Measurements from ENCODE around the gene USP4.

USP4 gene

DNA sequence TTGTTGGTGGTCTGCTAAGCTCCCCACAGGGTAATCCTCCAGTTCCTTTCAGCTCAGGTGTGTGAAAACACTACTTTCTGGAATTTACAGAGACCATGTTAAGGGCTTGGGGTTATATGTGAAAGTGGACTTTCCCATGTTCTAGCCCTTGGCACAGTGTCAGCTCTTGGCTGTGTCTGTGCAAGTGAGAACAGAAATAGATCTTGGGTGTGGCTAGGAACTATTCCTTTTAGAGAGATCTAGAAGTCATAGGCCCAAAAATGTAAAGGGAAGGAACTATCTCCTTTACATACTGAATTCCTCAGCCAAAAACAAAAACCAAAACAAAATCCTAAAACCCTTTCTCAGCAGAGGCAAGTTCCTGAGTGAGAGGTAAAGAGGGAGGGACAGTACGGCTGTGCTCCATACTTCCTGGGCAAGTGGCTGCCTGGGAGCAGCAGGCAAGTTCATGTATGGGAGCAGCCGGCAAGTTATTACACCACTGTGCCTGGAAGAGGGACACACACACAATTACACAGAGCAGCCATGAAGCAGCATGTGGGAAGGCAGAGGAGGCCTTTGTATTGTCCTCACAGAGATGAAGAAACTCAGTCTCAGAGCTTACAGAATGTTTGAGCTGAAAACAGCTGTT lies 43.0 kb downstream of the USP4 start:
- no peak for DNase-seq (ENCODE audit: low spot score)

DNA sequence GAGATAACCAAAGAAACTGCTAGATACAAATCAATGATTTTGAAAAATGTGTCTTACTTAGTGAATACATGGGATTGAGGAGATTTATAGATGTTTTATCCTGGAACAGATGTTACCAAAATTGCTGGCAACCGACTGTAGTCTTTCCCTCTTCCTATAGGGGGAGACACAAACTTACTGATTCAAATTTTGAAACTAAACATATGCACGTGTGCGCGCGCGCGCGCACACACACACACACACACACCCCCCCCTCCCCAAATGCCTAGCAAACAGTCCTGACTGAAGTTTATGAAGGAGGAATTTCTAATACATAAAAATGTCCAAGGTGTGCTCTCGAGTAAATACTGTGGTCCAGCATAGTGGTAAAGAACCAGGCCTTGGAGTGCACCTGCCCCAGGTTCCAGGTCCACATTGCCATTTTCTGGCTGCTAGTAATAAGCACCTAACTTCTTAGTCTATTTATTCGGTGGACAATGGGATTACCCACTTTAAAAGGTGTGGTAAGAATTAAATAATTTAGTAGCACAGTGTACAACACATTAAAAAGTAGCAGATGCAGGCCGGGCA lies 44.3 kb downstream of the USP4 start:
- peak; percentile 39 for DNase-seq (ENCODE audit: low spot score)

- no peak for DNase-seq (ENCODE audit: low spot score)
These were observed 45.5 kb downstream of the USP4 start for GRCh38 chr3:49294343-49294742.

DNA sequence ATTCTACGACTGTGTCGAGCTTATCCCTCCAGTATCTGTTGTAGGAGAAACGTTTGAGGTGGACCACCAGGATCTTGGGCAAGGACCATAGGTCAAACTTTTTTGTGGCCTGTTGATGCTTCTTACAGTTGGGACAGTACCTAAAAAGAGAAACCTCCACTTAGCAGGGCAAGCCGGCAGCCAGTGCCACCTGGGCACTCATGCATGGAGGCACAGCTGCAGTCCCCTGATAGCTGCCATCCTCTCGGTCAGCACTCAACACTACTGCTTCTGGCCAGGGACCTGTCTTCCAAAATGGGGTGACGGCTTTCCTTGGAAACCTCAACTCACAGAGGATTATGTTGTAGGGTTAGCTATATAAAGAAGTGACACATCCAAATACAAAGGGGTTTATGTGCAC lies 55.9 kb downstream of the USP4 start:
- DNase-seq (ENCODE audit: low spot score), result no peak

GRCh38 chr3:49279376-49279775 lies 60.5 kb downstream of the USP4 start:
- DNase-seq (ENCODE audit: low spot score), result no peak

DNA sequence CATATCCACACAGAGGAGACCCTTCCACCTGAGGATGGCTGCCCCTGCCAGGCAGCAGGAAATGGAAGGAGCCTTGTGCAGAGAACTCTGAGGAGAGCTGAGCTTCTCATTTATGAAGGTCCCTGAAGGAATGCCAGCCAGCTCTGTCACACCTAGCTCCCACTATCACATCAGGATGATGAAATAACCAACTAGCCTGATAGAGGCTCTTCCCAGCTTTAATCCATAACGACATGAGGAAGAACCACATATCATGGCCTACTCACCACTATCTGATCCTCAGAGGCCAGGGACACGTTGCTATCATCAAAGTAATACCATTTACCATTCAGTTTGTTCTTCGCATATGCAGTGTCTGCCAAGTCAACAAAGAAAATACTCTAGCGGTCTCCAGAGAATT lies 61.3 kb downstream of the USP4 start:
- no peak for DNase-seq (ENCODE audit: low spot score)

DNA sequence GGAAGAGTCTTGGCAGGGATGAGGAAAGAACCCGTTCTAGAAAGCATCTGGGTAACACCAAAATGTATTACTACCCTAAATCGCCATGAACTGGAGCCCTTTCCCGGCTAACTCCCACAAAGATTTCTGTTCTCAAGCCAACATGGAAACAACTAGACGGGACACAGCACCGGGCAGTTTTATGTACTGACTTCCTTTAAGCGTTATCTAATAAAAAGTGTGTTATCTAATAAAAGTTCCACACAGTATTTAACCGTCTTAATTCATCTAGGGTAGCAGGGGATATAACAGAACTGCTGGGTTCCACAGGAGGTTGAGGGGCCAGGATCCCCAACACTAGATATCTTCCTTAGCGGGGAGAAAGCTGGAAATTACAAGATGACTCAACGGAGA lies 62.5 kb downstream of the USP4 start:
- no peak for DNase-seq (ENCODE audit: low spot score)

GRCh38 chr3:49276475-49277382 lies 63.1 kb downstream of the USP4 start, which contains the start of gene C3orf62:
Gene C3orf62 (minus strand): TSS chr3:49277232. CDS start chr3:49276872, 360 bp downstream.
- peak; percentile 83 for DNase-seq (ENCODE audit: low spot score)

DNA sequence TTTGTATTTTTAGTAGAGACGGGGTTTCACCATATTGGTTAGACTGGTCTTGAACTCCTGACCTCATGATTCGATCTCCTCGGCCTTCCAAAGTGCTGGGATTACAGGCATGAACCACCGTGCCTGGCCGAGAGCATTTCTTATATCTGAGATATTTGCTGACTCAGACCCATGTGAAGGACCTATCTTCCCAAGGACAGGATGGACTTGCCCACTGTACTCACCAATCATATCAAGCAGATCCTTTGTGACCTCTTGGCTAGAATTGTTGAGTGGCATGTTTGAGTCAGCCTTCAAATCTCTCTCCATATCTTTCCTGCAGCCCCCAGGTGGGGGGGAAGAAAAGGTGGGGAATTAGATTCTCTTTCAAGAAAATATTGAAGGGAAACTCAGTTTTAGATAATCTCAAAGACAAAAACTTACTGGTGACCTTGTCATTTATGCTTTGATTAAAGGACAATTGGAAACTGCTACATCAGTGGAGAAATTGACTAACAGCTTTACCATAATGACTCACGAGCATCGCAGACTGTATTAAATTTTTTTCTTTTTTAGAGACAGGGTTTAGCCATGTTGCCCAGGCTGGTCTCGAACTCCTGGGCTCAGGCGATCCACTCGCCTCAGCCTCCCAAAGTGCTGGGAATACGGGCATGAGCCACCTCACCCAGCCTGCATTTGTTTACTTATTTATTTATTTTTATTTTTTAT lies 65.9 kb downstream of the USP4 start:
- DNase-seq (ENCODE audit: low spot score), result peak; percentile 33

- no peak for DNase-seq (ENCODE audit: low spot score)
These were observed 68.8 kb downstream of the USP4 start for GRCh38 chr3:49271047-49271446.

GRCh38 chr3:49270156-49270500 lies 69.7 kb downstream of the USP4 start:
- DNase-seq (ENCODE audit: low spot score), result no peak

DNA sequence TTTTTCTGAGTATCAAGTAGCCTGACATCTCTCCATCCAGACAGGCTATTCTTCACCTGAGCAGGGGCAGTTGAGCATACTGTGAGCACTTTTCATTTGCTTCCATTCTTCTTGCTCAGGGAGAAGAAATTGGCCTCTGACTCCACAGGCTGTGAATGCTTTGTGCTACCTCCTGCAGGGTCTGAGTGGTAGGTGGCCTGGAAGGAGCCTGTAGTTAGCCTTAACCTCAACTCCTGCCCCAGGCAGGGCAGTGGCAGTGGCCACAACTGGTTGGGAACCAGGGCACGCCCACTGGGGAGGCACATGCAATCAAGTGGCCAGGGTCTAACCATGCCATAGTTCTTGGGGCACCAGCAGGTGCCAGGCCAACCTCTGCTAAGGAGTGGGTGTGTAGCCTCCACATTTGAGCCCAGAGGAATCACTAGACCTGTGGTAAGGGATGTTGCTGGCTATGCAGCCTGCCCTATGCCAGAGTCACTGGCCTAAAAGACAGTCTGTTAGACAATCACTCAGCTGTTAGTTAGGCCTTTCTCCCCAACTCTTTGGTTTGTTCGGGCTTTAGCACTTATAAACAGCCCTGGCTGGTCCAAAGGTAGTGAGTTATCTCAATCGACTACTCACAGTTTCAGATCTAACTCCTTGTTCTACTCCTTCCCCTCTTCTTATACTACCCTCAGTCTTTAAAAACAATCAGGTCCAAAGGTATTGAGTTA lies 70.3 kb downstream of the USP4 start:
- DNase-seq (ENCODE audit: low spot score), result no peak

- no peak for DNase-seq (ENCODE audit: low spot score)
These were observed 73.3 kb downstream of the USP4 start for GRCh38 chr3:49266410-49267095.

DNA sequence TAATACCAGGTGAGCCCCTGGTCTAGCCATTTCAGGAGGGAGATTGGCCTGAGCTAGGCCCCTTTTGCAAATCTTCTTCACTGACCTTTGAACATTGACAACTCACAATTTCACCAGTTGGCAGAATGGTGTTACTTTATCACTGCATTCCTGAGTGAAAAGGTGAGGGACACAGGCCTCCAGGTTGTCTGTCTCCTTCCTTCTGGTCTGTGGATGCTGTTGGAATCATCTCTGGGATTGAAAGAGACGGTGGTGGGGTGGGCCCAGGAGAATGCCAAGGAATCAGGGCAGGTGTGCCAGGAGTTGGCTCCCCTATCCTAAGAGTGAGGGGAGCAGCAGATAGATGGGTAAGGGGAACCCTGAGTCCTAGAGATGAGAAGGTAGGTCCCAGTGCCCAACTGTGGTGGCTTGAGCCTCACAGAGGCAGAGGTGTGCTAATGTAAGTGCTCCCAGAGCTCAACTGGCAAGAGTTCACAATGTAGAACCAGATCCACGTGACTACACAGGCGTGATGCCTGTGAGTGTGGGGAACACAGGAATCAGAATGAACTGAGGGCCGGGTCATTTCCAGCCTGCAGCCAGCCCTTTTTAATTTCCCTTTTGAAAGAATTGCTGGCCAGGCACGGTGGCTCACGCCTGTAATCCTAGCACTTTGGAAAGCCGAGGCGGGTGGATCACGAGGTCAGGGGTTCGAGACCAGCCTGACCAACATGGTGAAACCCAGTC lies 74.0 kb downstream of the USP4 start:
- no peak for DNase-seq (ENCODE audit: low spot score)

DNA sequence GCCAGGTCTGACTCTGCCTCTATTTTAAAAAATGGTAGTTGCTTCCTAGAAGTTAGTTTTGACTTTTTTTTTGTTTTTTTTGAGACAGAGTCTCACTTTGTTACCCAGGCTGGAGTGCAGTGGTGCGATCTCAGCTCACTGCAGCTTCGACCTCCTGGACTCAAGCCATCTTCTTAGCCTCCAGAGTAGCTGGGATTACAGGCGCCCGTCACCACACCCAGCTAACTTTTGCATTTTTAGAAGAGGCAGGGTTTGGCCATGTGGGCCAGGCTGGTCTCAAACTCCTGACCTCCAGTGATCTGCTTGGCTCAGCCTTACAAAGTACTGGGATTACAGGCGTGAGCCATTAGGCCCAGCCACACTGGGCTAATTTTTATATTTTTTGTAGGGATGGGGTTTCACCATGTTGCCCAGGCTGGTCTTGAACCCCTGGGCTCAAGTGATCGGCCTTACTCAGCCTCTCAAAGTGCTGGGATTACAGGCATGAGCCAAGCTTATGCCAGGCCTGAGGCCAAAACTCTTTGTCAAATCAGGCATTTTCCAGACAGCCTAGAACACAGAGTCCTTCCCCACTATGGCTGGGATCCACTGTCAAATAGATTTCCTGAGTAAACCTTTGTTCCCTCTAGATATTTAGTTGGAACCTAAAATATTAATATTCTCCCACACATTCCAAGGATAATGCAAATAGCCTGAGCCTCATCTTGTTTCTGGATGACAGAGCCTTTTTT lies 76.5 kb downstream of the USP4 start:
- DNase-seq (ENCODE audit: low spot score), result no peak

DNA sequence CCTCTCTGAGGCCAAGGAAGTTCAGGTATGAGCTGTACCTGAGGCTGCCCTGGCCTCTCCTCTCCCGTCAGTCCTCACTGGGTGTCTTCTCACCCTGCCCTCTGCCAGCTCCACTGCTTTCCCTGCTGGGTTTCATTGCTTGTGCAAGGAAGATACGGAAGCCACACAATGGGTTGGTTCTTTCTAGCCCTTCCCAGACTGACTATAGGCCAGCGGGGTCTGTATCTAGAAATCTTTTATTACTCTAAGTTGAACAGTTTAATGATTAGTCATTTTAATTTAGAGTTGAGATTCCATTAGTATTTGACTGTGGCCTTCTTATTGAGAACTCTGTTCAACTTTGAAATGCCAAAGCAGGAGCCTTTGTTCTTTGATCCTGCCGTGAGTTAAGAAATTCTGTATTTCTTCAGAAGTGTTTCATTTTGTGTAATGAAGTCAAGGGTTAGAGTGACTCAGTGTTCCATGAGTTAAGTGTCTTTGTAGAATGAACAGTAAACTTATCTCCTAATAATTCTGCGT lies 79.0 kb downstream of the USP4 start:
- DNase-seq (ENCODE audit: low spot score), result no peak

DNA sequence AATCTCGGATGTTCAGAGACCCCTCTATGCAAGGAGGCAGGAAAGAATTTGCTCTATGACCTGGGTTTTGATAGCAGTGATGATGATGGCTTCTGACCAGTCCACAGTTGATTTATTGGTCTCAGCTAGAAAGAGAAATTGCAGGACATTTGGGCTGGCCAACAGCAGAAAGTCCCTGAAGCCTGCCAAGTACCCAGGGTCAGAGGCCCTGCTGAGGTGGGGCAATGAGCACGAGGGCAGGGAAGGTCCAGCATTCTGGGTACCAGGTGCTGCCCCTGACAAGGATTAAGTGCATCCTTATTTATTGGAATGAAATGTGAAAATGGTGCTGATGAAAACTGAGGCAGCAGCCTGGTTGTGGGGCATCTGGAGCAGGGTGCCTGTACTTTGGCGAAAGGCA lies 82.7 kb downstream of the USP4 start:
- DNase-seq (ENCODE audit: low spot score), result no peak

GRCh38 chr3:49255718-49256511 lies 83.9 kb downstream of the USP4 start:
- no peak for DNase-seq (ENCODE audit: low spot score)

- DNase-seq (ENCODE audit: low spot score), result no peak
These were observed 84.7 kb downstream of the USP4 start for GRCh38 chr3:49255112-49255511.
